ENCODE data around the gene LCN10. TPM values are rescaled to one million over a fixed set of nuclear protein-coding genes. Genes with fewer than 3 reads are reported as not detected.

LCN10 gene
- total RNA-seq, 2 experiments from 2014 or later = not detected

DNA sequence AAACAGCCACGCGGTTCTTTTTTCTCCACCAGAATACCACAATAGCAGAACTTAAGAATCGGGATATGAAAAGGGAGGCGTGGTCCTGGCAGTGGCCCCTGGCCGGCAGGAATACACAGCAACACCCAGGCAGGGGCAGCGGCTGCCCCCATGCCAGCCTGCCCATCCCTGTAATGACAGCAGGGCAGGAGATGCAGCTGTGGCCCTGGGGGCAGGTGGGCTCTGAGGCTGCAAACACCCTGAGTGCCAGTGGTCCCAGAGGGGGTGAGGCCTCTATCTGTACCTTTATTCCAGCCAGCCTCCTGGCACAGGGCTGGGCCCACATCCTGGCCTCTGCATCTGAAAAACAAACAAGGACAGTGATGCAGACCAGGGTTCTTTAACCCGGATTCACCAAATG is 18.0 kb downstream of the LCN10 start:
- Histone ChIP-seq H4K20me1 (ENCODE audit: insufficient read depth, low read length) (peaks cover 27% of the 10 kb centered on the region), H3K9me3 (ENCODE audit: low read length) (no peaks in the 10 kb centered on the region), H3K27ac (ENCODE audit: low read depth, low read length, poor library complexity, severe bottlenecking) (no peak overlapping the region), H3K4me2 (ENCODE audit: low read length) (peak overlapping the region; percentile 93; the same call in 1 of the 2 replicates), H3K36me3 (ENCODE audit: insufficient read depth, low read length) (peaks cover 64% of the 10 kb centered on the region), H3K9me2 (ENCODE audit: insufficient read depth, low read length) (no peaks in the 10 kb centered on the region), H3K79me2 (ENCODE audit: insufficient read depth, low read depth, low read length) (peaks cover 40% of the 10 kb centered on the region), H3K4me1 (ENCODE audit: insufficient read depth, low read length, poor library complexity, severe bottlenecking) (peaks cover 32% of the 10 kb centered on the region), H2AFZ (ENCODE audit: low read length) (no peak overlapping the region), H3K4me3 (ENCODE audit: low read depth, low read length, poor library complexity, severe bottlenecking) (no peak overlapping the region)
- TF ChIP-seq EZH2phosphoT487 (IDR thresholded peaks at IDR 0.05; ENCODE audit: borderline replicate concordance, low read depth, low read length) = no peak
- TF ChIP-seq, protein P1, sequence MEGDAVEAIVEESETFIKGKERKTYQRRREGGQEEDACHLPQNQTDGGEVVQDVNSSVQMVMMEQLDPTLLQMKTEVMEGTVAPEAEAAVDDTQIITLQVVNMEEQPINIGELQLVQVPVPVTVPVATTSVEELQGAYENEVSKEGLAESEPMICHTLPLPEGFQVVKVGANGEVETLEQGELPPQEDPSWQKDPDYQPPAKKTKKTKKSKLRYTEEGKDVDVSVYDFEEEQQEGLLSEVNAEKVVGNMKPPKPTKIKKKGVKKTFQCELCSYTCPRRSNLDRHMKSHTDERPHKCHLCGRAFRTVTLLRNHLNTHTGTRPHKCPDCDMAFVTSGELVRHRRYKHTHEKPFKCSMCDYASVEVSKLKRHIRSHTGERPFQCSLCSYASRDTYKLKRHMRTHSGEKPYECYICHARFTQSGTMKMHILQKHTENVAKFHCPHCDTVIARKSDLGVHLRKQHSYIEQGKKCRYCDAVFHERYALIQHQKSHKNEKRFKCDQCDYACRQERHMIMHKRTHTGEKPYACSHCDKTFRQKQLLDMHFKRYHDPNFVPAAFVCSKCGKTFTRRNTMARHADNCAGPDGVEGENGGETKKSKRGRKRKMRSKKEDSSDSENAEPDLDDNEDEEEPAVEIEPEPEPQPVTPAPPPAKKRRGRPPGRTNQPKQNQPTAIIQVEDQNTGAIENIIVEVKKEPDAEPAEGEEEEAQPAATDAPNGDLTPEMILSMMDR (conservative IDR thresholded peaks at IDR 0.05; ENCODE audit: low read length) = no peak
- BruUV-seq (replicated peaks) = no TSS peak
- CTCF ChIA-PET (ENCODE audit: unreplicated experiment) = no interaction called here
- POLR2A ChIA-PET = no interaction called here
- intact Hi-C loops (cut with micrococcal nuclease; ENCODE audit: unreplicated experiment) = no loop called here
- no peak for DNase-seq (ENCODE audit: low spot score)

DNA sequence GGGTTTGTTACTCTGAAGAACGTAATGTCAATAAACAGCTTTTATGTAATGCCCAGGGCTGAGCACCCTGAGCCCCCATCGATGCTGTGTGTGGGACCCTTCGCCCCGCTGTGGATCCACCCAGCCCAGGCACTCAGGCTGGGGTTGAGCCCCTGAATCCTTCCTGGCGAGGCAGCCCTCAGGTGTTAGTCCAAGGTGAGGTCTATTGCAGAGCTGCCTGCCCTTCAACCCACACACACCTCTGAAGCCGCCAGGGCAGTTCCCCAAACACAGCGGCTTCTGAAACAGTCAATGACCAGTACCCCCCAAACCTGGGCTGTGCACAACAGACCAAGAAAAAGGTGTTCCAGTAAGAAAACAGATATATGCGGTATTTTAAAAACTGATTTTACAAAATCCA is 18.8 kb downstream of the LCN10 start:
- intact Hi-C loops (cut with micrococcal nuclease; ENCODE audit: unreplicated experiment) = no loop called here
- POLR2A ChIA-PET = no interaction called here

DNA sequence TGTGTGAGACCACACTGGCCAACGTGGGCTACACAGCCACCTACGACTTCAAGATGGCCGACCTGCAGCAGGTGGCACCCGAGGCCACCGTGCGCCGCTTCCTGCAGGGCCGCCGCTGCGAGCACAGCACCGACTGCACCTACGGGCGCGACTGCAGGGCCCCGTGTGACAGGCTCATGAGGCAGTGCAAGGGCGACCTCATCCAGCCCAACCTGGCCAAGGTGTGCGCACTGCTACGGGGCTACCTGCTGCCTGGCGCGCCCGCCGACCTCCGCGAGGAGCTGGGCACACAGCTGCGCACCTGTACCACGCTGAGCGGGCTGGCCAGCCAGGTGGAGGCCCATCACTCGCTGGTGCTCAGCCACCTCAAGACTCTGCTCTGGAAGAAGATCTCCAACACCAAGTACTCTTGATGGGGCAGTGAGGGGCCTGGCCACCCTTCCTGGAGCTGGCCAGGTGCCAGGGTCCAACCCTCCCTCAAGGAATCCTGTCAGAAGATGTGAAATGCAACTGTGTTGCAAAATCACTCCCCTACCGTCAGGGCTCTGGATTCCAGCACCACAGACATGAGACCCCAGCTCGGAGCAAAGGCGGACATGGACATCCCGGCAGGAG is 19.3 kb downstream of the LCN10 start:
- Histone ChIP-seq H3K27ac (ENCODE audit: low read depth, low read length, poor library complexity, severe bottlenecking) (no peak overlapping the region), H3K36me3 (ENCODE audit: insufficient read depth, low read length) (peaks cover 64% of the 10 kb centered on the region), H3K4me1 (ENCODE audit: insufficient read depth, low read length, poor library complexity, severe bottlenecking) (peaks cover 26% of the 10 kb centered on the region), H2AFZ (ENCODE audit: low read length) (no peak overlapping the region), H3K4me2 (ENCODE audit: low read length) (peak overlapping the region; percentile 18), H4K20me1 (ENCODE audit: insufficient read depth, low read length) (peaks cover 27% of the 10 kb centered on the region), H3K4me3 (ENCODE audit: low read depth, low read length, poor library complexity, severe bottlenecking) (no peak overlapping the region), H3K79me2 (ENCODE audit: insufficient read depth, low read depth, low read length) (peaks cover 31% of the 10 kb centered on the region), H3K9me2 (ENCODE audit: insufficient read depth, low read length) (no peaks in the 10 kb centered on the region), H3K9me3 (ENCODE audit: low read length) (no peaks in the 10 kb centered on the region)
- no peak for DNase-seq (ENCODE audit: low spot score)
- CTCF ChIA-PET (ENCODE audit: unreplicated experiment) = interaction anchor here (0.5 kb wide), 1 partner anchor 34 kb away, joined by 3 read pairs; no protein-coding TSS in a partner anchor
- intact Hi-C loops (cut with micrococcal nuclease; ENCODE audit: unreplicated experiment) = no loop called here
- TF ChIP-seq, protein P1 (conservative IDR thresholded peaks at IDR 0.05; ENCODE audit: low read length) = no peak
- no peak for TF ChIP-seq EZH2phosphoT487 (IDR thresholded peaks at IDR 0.05; ENCODE audit: borderline replicate concordance, low read depth, low read length)
- BruUV-seq (replicated peaks) = no TSS peak
- POLR2A ChIA-PET = no interaction called here

More for the DNA sequence above, 18.8 kb downstream of the LCN10 start:
- Histone ChIP-seq H3K4me3 (ENCODE audit: low read depth, low read length, poor library complexity, severe bottlenecking) (peak overlapping the region; percentile 0), H3K9me2 (ENCODE audit: insufficient read depth, low read length) (no peaks in the 10 kb centered on the region), H3K27ac (ENCODE audit: low read depth, low read length, poor library complexity, severe bottlenecking) (no peak overlapping the region), H3K79me2 (ENCODE audit: insufficient read depth, low read depth, low read length) (peaks cover 33% of the 10 kb centered on the region), H3K9me3 (ENCODE audit: low read length) (no peaks in the 10 kb centered on the region), H4K20me1 (ENCODE audit: insufficient read depth, low read length) (peaks cover 27% of the 10 kb centered on the region), H3K4me1 (ENCODE audit: insufficient read depth, low read length, poor library complexity, severe bottlenecking) (peaks cover 31% of the 10 kb centered on the region), H2AFZ (ENCODE audit: low read length) (no peak overlapping the region), H3K36me3 (ENCODE audit: insufficient read depth, low read length) (peaks cover 64% of the 10 kb centered on the region), H3K4me2 (ENCODE audit: low read length) (peak overlapping the region; percentile 18)
- no peak for DNase-seq (ENCODE audit: low spot score)
- CTCF ChIA-PET (ENCODE audit: unreplicated experiment) = interaction anchor here (0.5 kb wide), 1 partner anchor 33 kb away, joined by 3 read pairs; no protein-coding TSS in a partner anchor
- TF ChIP-seq, protein P1 (conservative IDR thresholded peaks at IDR 0.05; ENCODE audit: low read length) = no peak
- no peak for TF ChIP-seq EZH2phosphoT487 (IDR thresholded peaks at IDR 0.05; ENCODE audit: borderline replicate concordance, low read depth, low read length)
- no TSS peak for BruUV-seq (replicated peaks)
